ENCODE results near the gene MAGIX.

Gene MAGIX

GRCh38 chrX:49176421-49177326, 14.1 kb downstream of the MAGIX start (continued):
- TF ChIP-seq PBX3 (CRISPR knock-in tag; IDR thresholded peaks at IDR 0.05) = 0 out of 2 replicates have a peak, but pooled peaks have one; percentile 44
- TF ChIP-seq ZBTB11 (tag by site-specific recombination; conservative IDR thresholded peaks at IDR 0.05; ENCODE audit: low read depth) = no peak
- TF ChIP-seq PATZ1 (tag by site-specific recombination; IDR thresholded peaks at IDR 0.05) = no peak
- peak; percentile 31 for TF ChIP-seq SP2 (tag by site-specific recombination; IDR thresholded peaks at IDR 0.05)
- TF ChIP-seq ZNF777 (tag by site-specific recombination; IDR thresholded peaks at IDR 0.05; ENCODE audit: borderline replicate concordance) = no peak
- TF ChIP-seq PRDM4 (tag by site-specific recombination; IDR thresholded peaks at IDR 0.05) = no peak
- TF ChIP-seq ZBTB17 (tag by site-specific recombination; IDR thresholded peaks at IDR 0.05) = 0 out of 2 replicates have a peak, but pooled peaks have one; percentile 31
- no peak for TF ChIP-seq ZNF302 (tag by site-specific recombination; IDR thresholded peaks at IDR 0.05; ENCODE audit: low read depth)
- TF ChIP-seq ZNF580 (tag by site-specific recombination; IDR thresholded peaks at IDR 0.05) = no peak
- peak; percentile 80 for TF ChIP-seq ZNF423 (tag by site-specific recombination; IDR thresholded peaks at IDR 0.05)
- TF ChIP-seq ZNF701 (tag by site-specific recombination; IDR thresholded peaks at IDR 0.05) = no peak
- TF ChIP-seq KLF8 (tag by site-specific recombination; IDR thresholded peaks at IDR 0.05) = 0 out of 2 replicates have a peak, but pooled peaks have one; percentile 32
- TF ChIP-seq HOXD13 (CRISPR knock-in tag; IDR thresholded peaks at IDR 0.05; ENCODE audit: borderline replicate concordance) = 0 out of 2 replicates have a peak, but pooled peaks have one; percentile 17
- no peak for TF ChIP-seq SALL2 (tag by site-specific recombination; IDR thresholded peaks at IDR 0.05; ENCODE audit: borderline replicate concordance)
- TF ChIP-seq ZNF561 (tag by site-specific recombination; IDR thresholded peaks at IDR 0.05; ENCODE audit: borderline replicate concordance) = no peak
- TF ChIP-seq KLF7 (tag by site-specific recombination; IDR thresholded peaks at IDR 0.05; ENCODE audit: borderline replicate concordance) = peak; percentile 81; the same call in 1 of the 2 replicates
- no peak for TF ChIP-seq ZNF341 (tag by site-specific recombination; IDR thresholded peaks at IDR 0.05; ENCODE audit: low read depth)
- no peak for TF ChIP-seq ELK4 (IDR thresholded peaks at IDR 0.05; ENCODE audit: borderline replicate concordance, low read depth, low read length)
- TF ChIP-seq ZNF621 (tag by site-specific recombination; IDR thresholded peaks at IDR 0.05) = no peak
- TF ChIP-seq ZNF518A (tag by site-specific recombination; conservative IDR thresholded peaks at IDR 0.05; ENCODE audit: low read depth) = no peak
- TF ChIP-seq KLF9 (tag by site-specific recombination; IDR thresholded peaks at IDR 0.05; ENCODE audit: low read depth) = peak; percentile 88
- TF ChIP-seq SP7 (tag by site-specific recombination; IDR thresholded peaks at IDR 0.05) = no peak

Data from HEK293 (cell line).